ENCODE data around the gene PARM1.

DNA sequence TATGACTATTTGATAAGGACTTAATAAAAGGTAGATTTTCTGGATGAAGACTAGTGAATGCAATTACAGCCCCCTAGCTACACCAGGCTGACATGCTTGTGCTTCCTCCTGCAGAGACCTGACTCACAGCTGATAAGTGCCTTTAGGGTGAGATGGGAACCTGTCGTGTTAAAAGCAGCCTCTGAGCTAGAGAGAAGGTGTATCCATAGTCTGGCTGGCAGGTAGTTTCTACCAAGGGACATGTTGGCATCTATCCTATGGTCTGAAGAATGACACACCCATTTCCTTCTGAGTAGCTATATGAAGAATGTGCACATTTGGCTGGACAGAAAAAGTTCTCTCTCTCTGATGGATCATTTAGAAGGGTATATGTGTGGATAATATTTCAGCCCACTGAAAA, 64.1 kb downstream of the PARM1 start:
- TF ChIP-seq, protein P1, sequence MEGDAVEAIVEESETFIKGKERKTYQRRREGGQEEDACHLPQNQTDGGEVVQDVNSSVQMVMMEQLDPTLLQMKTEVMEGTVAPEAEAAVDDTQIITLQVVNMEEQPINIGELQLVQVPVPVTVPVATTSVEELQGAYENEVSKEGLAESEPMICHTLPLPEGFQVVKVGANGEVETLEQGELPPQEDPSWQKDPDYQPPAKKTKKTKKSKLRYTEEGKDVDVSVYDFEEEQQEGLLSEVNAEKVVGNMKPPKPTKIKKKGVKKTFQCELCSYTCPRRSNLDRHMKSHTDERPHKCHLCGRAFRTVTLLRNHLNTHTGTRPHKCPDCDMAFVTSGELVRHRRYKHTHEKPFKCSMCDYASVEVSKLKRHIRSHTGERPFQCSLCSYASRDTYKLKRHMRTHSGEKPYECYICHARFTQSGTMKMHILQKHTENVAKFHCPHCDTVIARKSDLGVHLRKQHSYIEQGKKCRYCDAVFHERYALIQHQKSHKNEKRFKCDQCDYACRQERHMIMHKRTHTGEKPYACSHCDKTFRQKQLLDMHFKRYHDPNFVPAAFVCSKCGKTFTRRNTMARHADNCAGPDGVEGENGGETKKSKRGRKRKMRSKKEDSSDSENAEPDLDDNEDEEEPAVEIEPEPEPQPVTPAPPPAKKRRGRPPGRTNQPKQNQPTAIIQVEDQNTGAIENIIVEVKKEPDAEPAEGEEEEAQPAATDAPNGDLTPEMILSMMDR (IDR thresholded peaks at IDR 0.05), result no peak
- no peak for TF ChIP-seq EP300 (IDR thresholded peaks at IDR 0.05)
- TF ChIP-seq POLR2AphosphoS5 (IDR thresholded peaks at IDR 0.05), result no peak
- no peak for TF ChIP-seq POLR2A (IDR thresholded peaks at IDR 0.05; ENCODE audit: low read depth)

All from esophagus muscularis mucosa (tissue), 4 donors.